Thyroid gland (tissue), 4 donors: ENCODE data around the gene GPHA2. TPM values are rescaled to one million over a fixed set of nuclear protein-coding genes. Genes with fewer than 3 reads are reported as not detected.

Experiments
- DNase-seq, 2 donors: peaks; one replicate each; pipeline ENCODE4 v3.0.0-alpha.2; 2019
- H3K27ac ChIP-seq, 3 donors: fragments of 200-600 bp; sonication (generic); 1 replicate in 2 of 3; 2 replicates in 1 of 3; pipeline ENCODE4 v1.5.1; 2016 to 2019; ENCODE audit warnings: mild to moderate bottlenecking in 1 of 3, moderate library complexity in 1 of 3
- H3K27me3 ChIP-seq: fragments of 200-600 bp; sonication (generic); one replicate; pipeline ENCODE4 v1.5.1; 2019
- H3K36me3 ChIP-seq, 2 donors: fragments of 200-600 bp; sonication (generic); one replicate each; pipeline ENCODE4 v1.5.1; 2016 to 2019
- H3K4me1 ChIP-seq, 2 donors: fragments of 200-600 bp; sonication (generic); one replicate each; pipeline ENCODE4 v1.5.1; 2017 to 2019
- H3K4me3 ChIP-seq, 3 donors: fragments of 200-600 bp; sonication (generic); replicated peaks in 1 of 3; 1 replicate in 2 of 3; 2 replicates in 1 of 3; pipeline ENCODE4 v1.5.1; 2016; ENCODE audit warnings: mild to moderate bottlenecking in 1 of 3
- H3K9me3 ChIP-seq: fragments of 200-600 bp; sonication (generic); one replicate; pipeline ENCODE4 v1.5.1; 2017
- POLR2A ChIP-seq, 2 donors: fragments of 450-650 bp; IDR thresholded peaks; one replicate each; pipeline ENCODE4 v1.6.1; 2017; ENCODE audit warnings: antibody characterized with exemption in 2 of 2, mild to moderate bottlenecking in 2 of 2, moderate library complexity in 1 of 2
- WGBS, 2 donors: methylation state at CpG; one replicate each; pipeline ENCODE4 v1.1.5; 2017; 5-methylcytosine and 5-hydroxymethylcytosine counted together
- intact Hi-C: fragments of 100-400 bp; cut with DNase I; formaldehyde crosslinking; loops from one replicate; pipeline ENCODE4 v1.15.1; 2023
- total RNA-seq, 4 donors: library from RNA; depleted of rRNA; stranded (reverse); fragments of >200 nt; gene quantifications; one replicate each; pipeline ENCODE4 v1.2.3, GENCODE V29; 2016
- TF ChIP-seq, protein P1 (sequence below), 6 experiments: fragments of 200-600 bp in 3 of 6; fragments of 450-650 bp in 3 of 6; sonication (generic) in 3 of 6; IDR thresholded peaks; one replicate each; pipeline ENCODE4 v1.5.1; 2016 to 2019; ENCODE audit warnings: antibody characterized with exemption in 6 of 6, mild to moderate bottlenecking in 2 of 6, inconsistent platforms in 1 of 6, moderate library complexity in 1 of 6

The GPHA2 gene
- total RNA-seq, 4 donors from 2014 or later = 0.94 TPM; not detected in 3

DNA sequence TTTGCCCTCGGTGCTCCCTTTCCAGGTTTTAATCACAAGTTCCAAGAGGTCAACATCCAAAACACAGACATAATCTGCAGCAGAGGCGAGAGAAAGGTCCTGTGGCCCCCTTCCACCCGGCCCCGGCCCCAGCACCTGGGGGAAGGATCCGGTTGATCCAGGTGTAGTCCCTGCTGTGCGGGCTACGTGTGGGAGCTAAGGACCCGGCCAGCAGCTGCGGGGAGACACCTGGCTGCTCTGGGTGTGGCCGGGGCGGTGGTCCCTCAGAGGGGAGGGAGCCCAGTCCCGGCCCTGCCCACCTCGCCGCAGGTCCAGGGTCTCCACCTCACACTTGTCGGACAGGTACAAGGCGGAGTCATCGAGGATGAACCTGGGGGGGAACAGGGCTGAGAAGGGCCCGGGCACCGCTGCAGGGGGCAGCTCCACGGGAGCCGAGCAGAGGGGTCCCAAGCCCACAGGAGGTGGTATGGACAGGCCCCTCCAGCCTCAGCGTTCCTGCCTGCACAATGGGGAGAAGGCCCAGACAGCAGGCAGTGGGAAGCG lies 32.3 kb downstream of the GPHA2 start:
- WGBS, 2 donors = 97 to 100% methylated on average over 3 to 18 of the region's 23 CpGs
- H3K4me1 ChIP-seq = no peaks in the 10 kb centered on the region
- no peaks in the 10 kb centered on the region for H3K9me3 ChIP-seq
- TF ChIP-seq, protein P1, sequence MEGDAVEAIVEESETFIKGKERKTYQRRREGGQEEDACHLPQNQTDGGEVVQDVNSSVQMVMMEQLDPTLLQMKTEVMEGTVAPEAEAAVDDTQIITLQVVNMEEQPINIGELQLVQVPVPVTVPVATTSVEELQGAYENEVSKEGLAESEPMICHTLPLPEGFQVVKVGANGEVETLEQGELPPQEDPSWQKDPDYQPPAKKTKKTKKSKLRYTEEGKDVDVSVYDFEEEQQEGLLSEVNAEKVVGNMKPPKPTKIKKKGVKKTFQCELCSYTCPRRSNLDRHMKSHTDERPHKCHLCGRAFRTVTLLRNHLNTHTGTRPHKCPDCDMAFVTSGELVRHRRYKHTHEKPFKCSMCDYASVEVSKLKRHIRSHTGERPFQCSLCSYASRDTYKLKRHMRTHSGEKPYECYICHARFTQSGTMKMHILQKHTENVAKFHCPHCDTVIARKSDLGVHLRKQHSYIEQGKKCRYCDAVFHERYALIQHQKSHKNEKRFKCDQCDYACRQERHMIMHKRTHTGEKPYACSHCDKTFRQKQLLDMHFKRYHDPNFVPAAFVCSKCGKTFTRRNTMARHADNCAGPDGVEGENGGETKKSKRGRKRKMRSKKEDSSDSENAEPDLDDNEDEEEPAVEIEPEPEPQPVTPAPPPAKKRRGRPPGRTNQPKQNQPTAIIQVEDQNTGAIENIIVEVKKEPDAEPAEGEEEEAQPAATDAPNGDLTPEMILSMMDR (IDR thresholded peaks at IDR 0.05) = no peak
- no peak for TF ChIP-seq POLR2A (IDR thresholded peaks at IDR 0.05)
- peaks cover 60 to 64% of the 10 kb centered on the region in 2 donors for H3K36me3 ChIP-seq
- intact Hi-C loops = no loop called here
- no peak for DNase-seq
- no peak overlapping the region for H3K27ac ChIP-seq
- H3K4me3 ChIP-seq = no peak overlapping the region
- H3K27me3 ChIP-seq = no peaks in the 10 kb centered on the region

DNA sequence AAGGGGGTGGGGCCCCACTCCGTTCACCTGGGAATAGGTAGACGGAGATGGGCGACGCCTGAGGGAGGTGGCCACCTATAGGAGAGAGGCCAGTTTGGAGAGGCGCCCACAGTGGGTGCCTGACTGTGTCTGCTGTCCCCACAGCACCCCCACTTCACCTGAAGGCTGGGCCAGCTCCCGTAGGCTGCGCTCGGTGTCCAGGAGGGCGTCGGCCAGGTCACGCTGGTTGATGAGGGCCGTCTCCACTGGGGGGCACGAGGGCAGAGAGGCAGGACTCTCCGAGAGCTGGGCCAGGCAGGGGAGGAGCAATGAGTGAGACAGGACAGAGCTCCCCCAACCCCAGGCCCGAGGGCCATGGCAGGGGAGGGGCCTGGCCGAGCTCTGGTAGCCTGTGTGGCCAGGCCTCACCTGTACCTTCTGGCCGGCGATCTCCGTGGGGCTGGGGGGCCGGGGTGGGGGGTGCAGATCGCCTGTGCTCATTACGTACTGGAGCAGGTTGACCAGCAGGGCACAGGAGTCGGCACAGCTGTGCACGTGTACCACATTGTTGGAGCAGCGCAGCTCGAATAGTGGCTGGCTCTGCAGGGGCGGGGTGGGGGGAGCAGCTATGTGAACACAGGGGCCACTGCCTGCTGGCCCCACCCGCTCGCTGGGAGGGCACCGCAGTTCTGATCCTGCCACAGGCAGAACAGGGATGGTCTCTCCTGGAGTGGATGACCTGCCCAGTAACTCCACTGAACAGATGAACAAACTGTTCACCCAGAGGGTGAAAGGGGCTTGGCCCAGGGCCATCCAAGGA lies 33.4 kb downstream of the GPHA2 start:
- intact Hi-C loops = no loop called here
- no peak for DNase-seq
- 89 to 95% methylated on average over 5 to 12 of the region's 30 CpGs for WGBS, 2 donors
- H3K36me3 ChIP-seq = peaks cover 59 to 65% of the 10 kb centered on the region in 2 donors
- no peaks in the 10 kb centered on the region for H3K27me3 ChIP-seq
- TF ChIP-seq, protein P1 (IDR thresholded peaks at IDR 0.05) = no peak
- TF ChIP-seq POLR2A (IDR thresholded peaks at IDR 0.05) = no peak
- H3K4me3 ChIP-seq = no peak overlapping the region
- H3K9me3 ChIP-seq = no peaks in the 10 kb centered on the region
- H3K4me1 ChIP-seq = no peaks in the 10 kb centered on the region
- H3K27ac ChIP-seq = no peak overlapping the region

DNA sequence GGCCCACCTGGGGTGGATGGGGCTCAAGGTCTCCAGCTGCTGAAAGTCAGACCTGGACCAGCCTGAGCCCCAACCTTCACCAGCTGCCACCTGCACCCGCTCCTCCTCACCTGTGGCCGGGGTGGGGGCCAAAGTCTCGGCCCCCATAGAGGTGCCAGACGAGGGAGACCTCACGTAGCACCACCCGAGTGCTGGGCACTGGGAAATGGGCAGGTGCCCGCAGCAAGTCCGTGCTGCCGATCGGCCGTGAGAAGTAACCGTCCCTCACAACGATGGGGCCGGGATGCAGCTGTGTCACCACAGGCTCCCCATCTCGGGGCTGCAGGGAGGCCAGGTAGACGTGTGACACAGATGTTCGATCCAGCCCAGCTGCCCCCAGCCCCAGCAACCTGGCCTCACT lies 34.9 kb downstream of the GPHA2 start:
- no peak for TF ChIP-seq POLR2A (IDR thresholded peaks at IDR 0.05)
- TF ChIP-seq, protein P1 (IDR thresholded peaks at IDR 0.05) = no peak
- Histone ChIP-seq H3K36me3 (peaks cover 44 to 56% of the 10 kb centered on the region in 2 donors), H3K9me3 (no peaks in the 10 kb centered on the region), H3K4me1 (no peaks in the 10 kb centered on the region), H3K27me3 (no peaks in the 10 kb centered on the region), H3K4me3 (no peak overlapping the region), H3K27ac (no peak overlapping the region)
- intact Hi-C loops = no loop called here
- 97 to 98% methylated on average over 17 of the region's 17 CpGs for WGBS, 2 donors
- no peak for DNase-seq

DNA sequence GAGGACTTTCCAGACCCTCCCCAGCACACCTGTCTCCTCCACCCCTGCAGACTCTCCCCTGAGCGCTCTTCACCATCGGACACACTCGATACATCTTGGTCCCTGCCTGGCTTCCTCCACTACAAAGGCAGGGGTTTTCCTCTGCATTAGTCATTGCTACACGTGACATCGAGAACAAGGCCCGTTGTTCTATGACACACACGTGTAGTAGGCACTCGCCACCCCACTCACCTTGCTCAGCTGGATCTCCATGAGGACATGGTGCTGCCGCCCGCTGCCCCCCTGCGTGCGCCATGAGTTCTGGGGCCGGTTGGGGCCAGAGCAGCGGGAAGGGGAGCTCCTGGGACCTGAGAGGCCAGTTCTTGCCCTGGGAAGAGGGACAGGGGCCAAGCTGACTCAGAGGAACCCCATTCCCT lies 35.4 kb downstream of the GPHA2 start:
- H3K36me3 ChIP-seq = peaks cover 40 to 51% of the 10 kb centered on the region in 2 donors
- intact Hi-C loops = no loop called here
- no peaks in the 10 kb centered on the region for H3K27me3 ChIP-seq
- TF ChIP-seq, protein P1 (IDR thresholded peaks at IDR 0.05) = no peak
- no peak for TF ChIP-seq POLR2A (IDR thresholded peaks at IDR 0.05)
- no peaks in the 10 kb centered on the region for H3K4me1 ChIP-seq
- H3K27ac ChIP-seq = no peak overlapping the region
- no peaks in the 10 kb centered on the region for H3K9me3 ChIP-seq
- WGBS, 2 donors = 89 to 93% methylated on average over 13 to 14 of the region's 14 CpGs
- H3K4me3 ChIP-seq = no peak overlapping the region
- no peak for DNase-seq

DNA sequence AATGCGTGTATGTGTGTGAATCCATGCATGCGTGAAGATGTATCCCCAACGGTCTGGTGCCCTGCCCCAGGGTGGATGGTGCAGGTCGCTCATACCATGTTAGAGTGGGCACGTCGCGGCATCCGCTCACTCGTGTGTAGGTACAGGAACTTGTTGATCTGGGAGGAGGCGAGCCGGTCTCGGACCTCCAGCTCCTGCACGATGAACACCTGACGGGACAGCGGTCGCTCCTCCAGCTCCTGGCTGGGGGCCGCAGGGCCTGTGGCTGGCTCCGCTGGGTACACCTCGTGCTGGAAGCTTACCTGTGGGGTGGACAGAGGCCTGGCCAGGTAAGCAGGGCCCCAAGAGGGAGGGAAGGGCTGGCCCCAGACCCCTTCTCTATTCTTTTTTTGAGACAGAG lies 37.2 kb downstream of the GPHA2 start:
- TF ChIP-seq POLR2A (IDR thresholded peaks at IDR 0.05) = no peak
- 91 to 98% methylated on average over 8 to 13 of the region's 19 CpGs for WGBS, 2 donors
- Histone ChIP-seq H3K4me3 (no peak overlapping the region), H3K4me1 (peaks cover 0 to 3% of the 10 kb centered on the region in 2 donors), H3K27ac (no peak overlapping the region), H3K36me3 (peaks cover 36 to 43% of the 10 kb centered on the region in 2 donors), H3K27me3 (no peaks in the 10 kb centered on the region), H3K9me3 (no peaks in the 10 kb centered on the region)
- intact Hi-C loops = loop anchor here (10.0 kb wide), 1 partner anchor 114 kb away; no protein-coding TSS in a partner anchor
- no peak for DNase-seq
